T-helper 2 cell treated with Interferon-gamma antibody and Interleukin-4, amounts not matched to agents 100 ng/mL and 5 ng/mL, for 36 hours (primary cell): ENCODE measurements around the gene SIDT2. TPM values are rescaled to one million over a fixed set of nuclear protein-coding genes. Genes with fewer than 3 reads are reported as not detected.
"Not testable (repeated sequence)": the region's sequence is repeated elsewhere in the genome, so short reads cannot be mapped to it uniquely, and the experiment has no call there.

ENCODE experiments used
- intact Hi-C: fragments of 100-400 bp; cut with micrococcal nuclease; formaldehyde crosslinking; loops from one replicate; pipeline ENCODE4 v1.15.1; 2023
- total RNA-seq: library from RNA; stranded (reverse); gene quantifications from 2 replicates; pipeline ENCODE4 v1.2.3, GENCODE V29; 2022

Gene SIDT2
- 23.5 and 26.4 TPM in 2 replicates for total RNA-seq

DNA sequence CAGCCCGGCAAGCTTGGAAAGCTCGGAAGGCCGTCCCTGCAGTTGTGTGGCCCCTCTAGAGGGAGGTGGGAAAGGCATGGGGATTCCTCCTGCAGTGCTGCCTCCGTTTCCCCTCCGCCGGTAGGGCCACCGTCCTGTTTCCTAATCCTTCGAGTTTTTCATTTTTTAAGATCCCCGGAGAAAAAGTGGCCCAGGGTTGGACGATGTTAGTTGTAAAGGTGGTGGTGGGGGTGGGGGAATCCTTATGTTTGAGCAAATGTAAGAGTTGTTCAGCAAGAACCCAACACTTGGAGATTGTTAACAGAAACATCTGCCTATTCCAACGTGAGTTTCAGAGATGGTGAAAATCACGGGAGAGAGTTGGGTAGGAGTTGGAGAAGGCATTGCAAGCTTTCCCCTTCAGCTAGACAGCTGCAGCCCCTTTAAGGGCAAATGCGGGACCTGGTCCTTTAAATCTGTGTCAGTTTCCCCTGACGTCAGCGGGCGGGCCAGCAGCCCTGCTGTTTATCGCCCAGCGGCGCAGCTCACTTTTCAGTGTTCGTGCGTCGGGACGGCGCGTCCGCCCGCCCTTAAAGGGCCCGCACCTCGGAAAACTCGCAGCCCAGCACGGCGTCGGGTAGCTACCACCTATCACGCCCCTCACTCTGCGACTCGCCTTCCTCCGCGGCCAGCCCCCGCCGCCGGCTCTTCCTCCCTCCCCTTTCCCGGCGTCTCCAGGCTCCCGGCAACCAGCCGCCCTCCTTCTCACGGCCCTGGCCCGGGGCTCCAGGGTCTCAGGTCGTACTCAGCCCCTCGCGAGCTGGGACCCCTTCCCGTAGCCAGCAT, at the start of gene SIDT2:
SIDT2 (plus strand) TSS at position 534 of the 825 bp plus-strand sequence. CDS start 521 bp downstream, outside the sequence.
- intact Hi-C loops, result loop anchor here (1.0 to 2.0 kb wide), 3 partner anchors 34 to 148 kb away; partner anchors contain the start of genes CEP164 and PAFAH1B2

- intact Hi-C loops, result not testable (repeated sequence)
Measured at GRCh38 chr11:117130396-117130795, 48.1 kb upstream of the SIDT2 start.

- intact Hi-C loops, result no loop called here
Measured at GRCh38 chr11:117130879-117131278, 47.7 kb upstream of the SIDT2 start.

DNA sequence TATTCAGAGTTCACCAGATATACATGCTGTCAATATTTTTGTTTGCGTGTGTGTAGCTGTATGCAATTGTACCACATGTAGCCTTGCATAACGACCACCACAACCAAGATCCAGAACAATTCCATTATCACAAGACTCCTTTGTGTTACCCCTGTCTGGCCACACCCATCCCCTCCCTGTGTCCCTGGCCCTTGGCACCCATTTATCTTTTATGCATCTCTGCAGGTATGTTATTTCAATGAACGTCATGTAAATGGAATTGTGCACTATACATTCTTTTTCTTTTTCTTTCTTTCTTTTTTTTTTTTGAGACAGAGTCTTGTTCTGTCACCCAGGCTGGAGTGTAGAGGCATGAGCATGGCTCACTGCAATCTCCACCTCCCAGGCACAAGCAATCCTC, 44.1 kb upstream of the SIDT2 start:
- intact Hi-C loops, result no loop called here

DNA sequence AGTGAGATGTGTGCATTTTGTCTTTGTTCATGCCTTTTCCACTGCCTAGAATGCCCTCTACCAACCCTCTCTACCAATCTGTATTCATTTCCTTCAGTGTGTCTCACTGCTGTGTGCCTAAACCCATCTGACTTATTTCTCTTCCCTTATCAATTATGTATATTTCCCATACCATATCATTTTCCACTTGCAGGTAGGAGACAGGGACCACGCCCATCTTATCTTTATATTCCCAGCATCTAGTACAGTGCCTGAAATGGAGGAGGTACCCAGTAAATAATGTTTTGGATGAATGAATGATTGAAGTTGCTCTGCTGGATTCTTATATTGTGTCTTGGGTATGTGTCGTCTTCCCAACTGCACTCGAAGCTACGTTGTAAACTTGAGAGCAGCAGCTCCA, 43.6 kb upstream of the SIDT2 start:
- intact Hi-C loops, result not testable (repeated sequence)

GRCh38 chr11:117137223-117138086, 41.1 kb upstream of the SIDT2 start:
- intact Hi-C loops, result not testable (repeated sequence)

GRCh38 chr11:117143390-117143789, 35.2 kb upstream of the SIDT2 start:
- intact Hi-C loops, result no loop called here

DNA sequence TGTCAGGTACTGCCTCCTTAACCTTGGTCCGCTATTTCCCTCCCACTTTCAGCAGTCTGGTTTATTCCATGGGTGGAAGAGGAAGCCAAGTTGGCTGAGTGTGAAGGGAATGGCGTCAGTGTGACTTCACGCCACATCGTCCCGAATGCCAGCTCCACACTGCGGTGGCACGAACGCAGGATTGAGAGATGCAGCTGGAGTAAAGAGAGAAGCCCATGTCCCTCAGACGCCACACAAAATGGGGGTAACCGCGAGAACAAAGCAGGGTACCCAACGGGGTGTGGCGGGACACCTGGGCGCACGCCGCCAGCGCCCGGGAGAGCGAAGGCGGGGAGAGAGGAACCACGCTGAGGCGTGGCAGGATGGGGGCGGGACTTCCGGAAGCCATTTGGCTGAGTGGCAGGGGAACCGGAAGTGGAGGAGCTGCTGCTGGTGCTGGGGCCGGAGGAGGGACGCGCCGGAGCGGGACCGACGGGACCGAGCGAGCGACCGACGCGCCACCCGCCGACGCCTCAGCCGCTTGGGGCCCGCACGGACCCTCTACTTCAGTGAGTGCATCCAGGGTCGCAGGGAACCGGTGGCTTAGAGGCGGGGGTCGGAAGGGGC, 34.6 kb upstream of the SIDT2 start, which contains the start of gene PAFAH1B2:
PAFAH1B2 (plus strand) TSS at position 417 of the 606 bp plus-strand sequence. CDS start 8,161 bp downstream, outside the sequence.
- intact Hi-C loops, result loop anchor here (1.0 to 2.0 kb wide), 3 partner anchors 34 to 291 kb away; partner anchors contain the start of genes PCSK7, RNF214 and SIDT2

DNA sequence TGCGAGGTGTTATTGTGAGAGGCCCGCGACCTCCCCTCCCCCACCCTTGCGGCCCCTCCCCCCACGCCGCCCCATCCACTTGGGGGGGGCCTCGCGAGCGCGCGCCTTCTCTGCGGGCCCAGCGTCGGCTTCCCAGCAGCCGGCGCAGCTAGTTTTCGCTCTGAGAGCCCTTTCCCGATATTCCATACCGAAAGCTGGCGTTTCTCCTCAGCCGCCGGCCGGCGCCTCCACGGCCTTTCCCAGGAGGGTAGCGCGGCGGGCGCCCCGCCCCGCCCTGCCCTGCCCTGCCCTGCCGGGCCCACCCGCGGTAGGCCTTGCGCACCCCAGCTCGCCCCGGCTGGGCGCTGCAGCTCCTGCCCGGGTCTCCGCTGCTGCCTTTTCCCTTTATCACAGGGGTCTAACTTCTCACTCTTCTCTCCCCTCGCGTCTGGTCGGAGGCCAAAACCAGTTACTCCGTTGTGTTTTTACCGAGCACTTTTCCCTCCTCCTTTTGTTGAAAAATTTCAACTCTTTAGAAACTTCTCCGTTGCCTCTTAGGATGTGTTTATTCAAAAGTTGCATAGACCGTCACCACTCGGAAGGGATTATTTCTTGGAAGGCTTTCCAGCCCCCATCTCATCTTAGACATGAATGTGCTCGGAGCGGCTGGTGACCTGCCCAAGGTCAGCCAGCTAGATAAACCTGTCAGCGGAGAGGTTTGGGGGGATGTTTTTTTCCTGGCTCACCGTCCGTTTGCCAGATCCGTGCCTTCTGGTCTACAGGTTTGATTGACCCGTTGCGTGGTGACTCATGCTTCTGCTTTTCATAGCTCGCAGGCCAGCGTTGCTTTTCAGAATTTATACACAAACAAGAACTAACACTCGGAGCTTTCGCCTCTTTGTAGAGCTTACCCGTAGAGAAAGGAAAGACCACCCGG, 33.8 kb upstream of the SIDT2 start:
- intact Hi-C loops, result loop anchor here (1.0 to 2.0 kb wide), 3 partner anchors 34 to 291 kb away; partner anchors contain the start of genes PCSK7, RNF214 and SIDT2

DNA sequence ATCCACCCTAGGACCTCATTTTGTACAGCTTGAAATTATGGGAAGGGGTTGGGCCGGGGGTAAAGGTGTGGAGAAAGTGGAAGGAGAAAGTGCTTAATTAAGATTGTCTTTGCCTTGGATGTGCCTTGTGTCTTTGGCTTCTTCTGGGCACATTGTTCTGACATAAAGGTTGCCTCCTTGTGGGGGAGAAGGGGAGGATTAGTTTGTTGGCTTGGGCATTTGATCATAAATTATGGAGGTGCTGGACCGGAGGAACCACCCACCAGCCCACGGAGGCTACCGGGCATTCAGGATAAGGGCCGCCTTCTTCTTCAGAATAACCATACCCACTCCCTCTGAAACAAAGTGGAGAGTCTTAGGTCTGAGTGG, 33.2 kb upstream of the SIDT2 start:
- intact Hi-C loops, result loop anchor here (2.0 kb wide), 1 partner anchor 87 kb away; the partner anchor contains the start of genes PCSK7 and RNF214

DNA sequence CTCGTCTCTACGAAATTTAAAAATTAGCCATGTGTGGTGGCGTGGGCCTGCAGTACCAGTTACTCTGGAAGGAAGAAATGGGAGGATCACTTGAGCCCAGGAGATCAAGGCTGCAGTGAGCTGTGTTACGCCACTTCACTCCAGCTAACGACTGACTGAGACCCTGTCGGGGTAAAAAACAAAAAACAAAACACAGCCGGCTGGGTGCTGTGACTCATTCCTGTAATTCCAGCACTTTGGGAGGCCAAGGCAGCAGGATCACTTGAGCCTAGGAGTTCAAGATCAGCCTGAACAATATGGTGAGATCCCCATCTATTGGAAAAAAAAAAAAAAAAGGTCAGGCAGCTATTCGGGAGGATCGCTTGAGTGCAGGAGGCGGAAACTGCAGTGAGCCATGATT, 32.0 kb upstream of the SIDT2 start:
- intact Hi-C loops, result no loop called here

DNA sequence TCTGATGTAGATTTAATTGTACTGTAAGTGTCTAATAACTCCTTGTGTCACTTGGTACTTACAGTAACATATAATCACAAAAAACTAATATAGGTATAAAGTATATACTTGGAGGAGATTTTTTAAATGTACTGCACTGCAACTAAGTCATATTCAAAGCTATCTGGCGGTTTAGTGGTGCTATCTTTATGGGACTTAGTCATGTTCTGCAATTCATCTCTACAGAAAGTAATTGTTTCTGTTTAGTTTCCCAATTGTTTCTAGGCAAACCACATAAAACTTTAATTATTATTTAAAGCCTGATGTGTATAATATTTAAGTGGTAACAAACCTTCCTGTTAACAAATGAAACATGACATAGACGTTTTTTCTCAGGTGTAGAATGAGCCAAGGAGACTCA, 26.5 kb upstream of the SIDT2 start:
- intact Hi-C loops, result no loop called here

GRCh38 chr11:117154468-117154867, 24.1 kb upstream of the SIDT2 start:
- intact Hi-C loops, result no loop called here

DNA sequence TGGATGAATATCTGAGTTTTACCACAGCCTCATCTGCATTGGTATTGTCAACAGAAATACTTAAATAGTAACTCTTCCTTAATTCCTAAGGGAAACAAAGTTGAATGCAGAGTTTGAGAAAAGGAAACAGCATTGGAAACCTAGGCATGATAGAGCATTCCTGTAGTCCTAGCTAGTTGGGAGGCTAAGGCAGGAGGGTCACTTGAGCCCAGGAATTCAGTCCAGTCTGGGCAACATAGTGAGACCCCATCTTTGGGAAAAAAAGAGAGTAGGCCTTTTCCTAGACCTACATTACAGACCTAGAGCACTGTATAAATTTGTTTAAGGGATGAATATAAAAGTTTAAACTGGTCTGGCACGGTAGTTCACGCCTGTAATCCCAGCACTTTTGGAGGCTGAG, 21.0 kb upstream of the SIDT2 start:
- intact Hi-C loops, result no loop called here

GRCh38 chr11:117159892-117160291, 18.7 kb upstream of the SIDT2 start:
- intact Hi-C loops, result no loop called here

GRCh38 chr11:117160826-117161225, 17.7 kb upstream of the SIDT2 start:
- intact Hi-C loops, result no loop called here

DNA sequence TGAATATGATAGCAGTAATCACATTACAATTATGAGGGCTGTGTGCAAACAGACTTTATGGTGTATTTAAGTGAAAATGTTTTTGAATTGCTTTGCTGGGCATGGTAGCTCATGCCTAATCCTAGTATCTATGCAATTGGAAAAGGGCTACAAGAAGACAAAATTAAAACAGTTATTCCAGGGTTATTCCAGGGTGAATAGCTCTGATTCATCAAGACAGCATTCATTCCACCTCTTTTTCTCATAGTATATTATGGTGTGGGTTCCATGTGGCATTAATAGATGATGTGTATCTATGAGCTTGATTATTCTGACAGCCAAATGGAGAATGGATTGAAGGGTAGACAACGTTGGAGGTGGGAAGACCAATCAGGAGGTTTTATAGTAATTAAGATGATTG, 12.1 kb upstream of the SIDT2 start:
- intact Hi-C loops, result no loop called here

GRCh38 chr11:117169736-117170135, 8.8 kb upstream of the SIDT2 start:
- intact Hi-C loops, result no loop called here

DNA sequence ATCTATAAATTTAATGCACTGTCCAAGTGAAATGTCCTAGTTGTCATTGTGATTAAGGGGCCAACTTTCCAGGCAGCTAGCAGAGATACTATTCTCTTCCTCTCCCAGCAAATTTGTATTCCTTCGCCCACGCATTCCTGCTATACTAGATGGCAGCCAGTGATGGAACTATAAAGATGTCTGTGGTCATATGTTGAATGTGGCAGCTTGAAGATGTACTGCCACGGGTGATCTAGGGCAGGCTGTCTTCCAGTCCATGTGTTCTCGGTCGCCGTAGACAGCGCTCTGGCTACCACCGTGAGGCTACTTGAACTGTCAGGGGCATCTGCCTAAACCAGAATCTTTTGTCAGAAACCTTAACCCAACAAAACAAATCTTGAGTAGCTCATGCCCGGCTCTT, 8.3 kb upstream of the SIDT2 start:
- intact Hi-C loops, result no loop called here

GRCh38 chr11:117171007-117171403, 7.5 kb upstream of the SIDT2 start:
- intact Hi-C loops, result no loop called here
